G401 (cell line): Measurements from ENCODE around the gene PDIA4. TPM values are rescaled to one million over a fixed set of nuclear protein-coding genes. Genes with fewer than 3 reads are reported as not detected.

Experiments
- DNase-seq: peaks from one replicate; pipeline ENCODE4 v3.0.0-alpha.2; 2015; ENCODE audit warnings: low spot score
- in situ Hi-C: cut with HindIII; loops from 2 replicates; pipeline ENCODE4 v1.10.0; 2016; ENCODE audit warnings: low sequenced_read_pairs, mixed read lengths
- total RNA-seq: library from RNA; depleted of rRNA; stranded (reverse); fragments of >200 nt; shearing (Covaris generic); gene quantifications from 2 replicates; pipeline ENCODE4 v1.2.3, GENCODE V29; 2014

Gene PDIA4
- total RNA-seq, 1 experiment from 2014 or later = 309 TPM

- in situ Hi-C loops = no loop called here
Measured at GRCh38 chr7:149006345-149006725, 22.0 kb downstream of the PDIA4 start.

GRCh38 chr7:149005427-149006344 lies 22.6 kb downstream of the PDIA4 start:
- in situ Hi-C loops = no loop called here
- DNase-seq = peak; percentile 82

More at GRCh38 chr7:149006345-149006725, 22.0 kb downstream of the PDIA4 start:
- no peak for DNase-seq

GRCh38 chr7:149004405-149005370 lies 23.6 kb downstream of the PDIA4 start:
- no peak for DNase-seq
- in situ Hi-C loops = no loop called here

GRCh38 chr7:149003560-149004305 lies 24.6 kb downstream of the PDIA4 start:
- DNase-seq = no peak
- in situ Hi-C loops = no loop called here

- in situ Hi-C loops = no loop called here
- no peak for DNase-seq
Measured at GRCh38 chr7:149003018-149003417, 25.3 kb downstream of the PDIA4 start.

- no peak for DNase-seq
- in situ Hi-C loops = no loop called here
Measured at GRCh38 chr7:149002604-149003003, 25.7 kb downstream of the PDIA4 start.

GRCh38 chr7:149001427-149002068 lies 26.8 kb downstream of the PDIA4 start:
- in situ Hi-C loops = no loop called here
- no peak for DNase-seq

GRCh38 chr7:149000961-149001360 lies 27.3 kb downstream of the PDIA4 start:
- in situ Hi-C loops = no loop called here
- DNase-seq = no peak

- DNase-seq = no peak
- in situ Hi-C loops = no loop called here
Measured at GRCh38 chr7:148999192-148999591, 29.1 kb downstream of the PDIA4 start.

GRCh38 chr7:148997497-148997896 lies 30.8 kb downstream of the PDIA4 start:
- no peak for DNase-seq
- in situ Hi-C loops = no loop called here

- DNase-seq = no peak
- in situ Hi-C loops = no loop called here
Measured at GRCh38 chr7:148994576-148994975, 33.7 kb downstream of the PDIA4 start.

GRCh38 chr7:148993193-148993592 lies 35.1 kb downstream of the PDIA4 start:
- DNase-seq = no peak
- in situ Hi-C loops = no loop called here

- no peak for DNase-seq
- in situ Hi-C loops = no loop called here
Measured at GRCh38 chr7:148991536-148991935, 36.8 kb downstream of the PDIA4 start.

GRCh38 chr7:148987751-148988512 lies 40.4 kb downstream of the PDIA4 start:
- peak; percentile 67 for DNase-seq
- in situ Hi-C loops = no loop called here

- in situ Hi-C loops = no loop called here
Measured at GRCh38 chr7:148987010-148987750, 41.1 kb downstream of the PDIA4 start.

GRCh38 chr7:148986742-148987009 lies 41.6 kb downstream of the PDIA4 start:
- no peak for DNase-seq
- in situ Hi-C loops = no loop called here

More at GRCh38 chr7:148987010-148987750, 41.1 kb downstream of the PDIA4 start:
- peak; percentile 98 for DNase-seq
